ENCODE data around the gene VARS1. TPM values are rescaled to one million over a fixed set of nuclear protein-coding genes. Genes with fewer than 3 reads are reported as not detected.
"Not testable (repeated sequence)": the region's sequence is repeated elsewhere in the genome, so short reads cannot be mapped to it uniquely, and the experiment has no call there.

The VARS1 gene
- total RNA-seq, 2 donors from 2014 or later: 38.5 to 49.9 TPM

- Histone ChIP-seq H3K9me3 (no peaks in the 10 kb centered on the region), H3K27ac (no peak overlapping the region), H3K4me1 (replicated peaks) (no peaks in the 10 kb centered on the region), H3K27me3 (replicated peaks; ENCODE audit: insufficient read depth) (no peaks in the 10 kb centered on the region), H3K4me3 (no peak overlapping the region), H3K36me3 (no peaks in the 10 kb centered on the region)
- intact Hi-C loops (cut with DNase I): no loop called here
- no peak for DNase-seq (ENCODE audit: low spot score)
- WGBS: 88% methylated on average over 12 of the region's 12 CpGs
- no peak for TF ChIP-seq POLR2AphosphoS5 (IDR thresholded peaks at IDR 0.05)
Observed at GRCh38 chr6:31799781-31800180, 4.2 kb upstream of the VARS1 start.

DNA sequence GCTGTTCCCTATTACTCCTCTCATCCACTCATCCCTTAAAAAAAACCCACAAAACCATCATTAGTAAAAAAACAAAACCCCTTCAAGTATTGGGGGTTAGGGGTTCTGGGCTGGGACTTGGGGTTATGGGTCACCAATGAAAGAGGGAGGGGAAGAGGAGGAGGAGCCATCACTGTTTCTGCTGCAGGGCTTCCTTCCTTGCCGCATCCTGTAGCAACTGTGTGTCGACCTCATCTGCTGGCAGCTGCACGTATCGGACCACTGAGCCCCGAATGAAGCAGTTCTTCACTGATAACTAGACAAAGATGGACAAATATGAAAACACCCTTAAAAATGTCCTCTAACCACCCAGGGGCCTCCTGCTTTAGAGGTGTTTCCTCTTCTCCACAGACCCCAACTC, 2.0 kb upstream of the VARS1 start:
- no peaks in the 10 kb centered on the region for H3K27me3 ChIP-seq (replicated peaks; ENCODE audit: insufficient read depth)
- TF ChIP-seq CTCF (IDR thresholded peaks at IDR 0.05) (no peak), POLR2AphosphoS5 (IDR thresholded peaks at IDR 0.05) (no peak), POLR2A (IDR thresholded peaks at IDR 0.05) (no peak)
- no peaks in the 10 kb centered on the region for H3K9me3 ChIP-seq
- H3K4me1 ChIP-seq (replicated peaks): peaks cover 3% of the 10 kb centered on the region
- H3K27ac ChIP-seq: peak overlapping the region in 1 of 2 donors; percentile 97
- DNase-seq (ENCODE audit: low spot score): no peak
- no peak overlapping the region for H3K4me3 ChIP-seq
- intact Hi-C loops (cut with DNase I): no loop called here
- no peaks in the 10 kb centered on the region for H3K36me3 ChIP-seq
- WGBS: 55% methylated on average over 5 of the region's 5 CpGs

- no peak for DNase-seq (ENCODE audit: low spot score)
- peak overlapping the region in 1 of 2 donors; percentile 97 for H3K27ac ChIP-seq
- no peak overlapping the region for H3K4me3 ChIP-seq
- TF ChIP-seq POLR2A (IDR thresholded peaks at IDR 0.05): no peak
- TF ChIP-seq POLR2AphosphoS5 (IDR thresholded peaks at IDR 0.05): no peak
- no peak for TF ChIP-seq CTCF (IDR thresholded peaks at IDR 0.05)
- 73% methylated on average over 2 of the region's 2 CpGs for WGBS
- H3K27me3 ChIP-seq (replicated peaks; ENCODE audit: insufficient read depth): no peaks in the 10 kb centered on the region
- H3K9me3 ChIP-seq: no peaks in the 10 kb centered on the region
- peaks cover 3% of the 10 kb centered on the region for H3K4me1 ChIP-seq (replicated peaks)
- intact Hi-C loops (cut with DNase I): no loop called here
- no peaks in the 10 kb centered on the region for H3K36me3 ChIP-seq
Observed at GRCh38 chr6:31796993-31797385, 1.4 kb upstream of the VARS1 start.

DNA sequence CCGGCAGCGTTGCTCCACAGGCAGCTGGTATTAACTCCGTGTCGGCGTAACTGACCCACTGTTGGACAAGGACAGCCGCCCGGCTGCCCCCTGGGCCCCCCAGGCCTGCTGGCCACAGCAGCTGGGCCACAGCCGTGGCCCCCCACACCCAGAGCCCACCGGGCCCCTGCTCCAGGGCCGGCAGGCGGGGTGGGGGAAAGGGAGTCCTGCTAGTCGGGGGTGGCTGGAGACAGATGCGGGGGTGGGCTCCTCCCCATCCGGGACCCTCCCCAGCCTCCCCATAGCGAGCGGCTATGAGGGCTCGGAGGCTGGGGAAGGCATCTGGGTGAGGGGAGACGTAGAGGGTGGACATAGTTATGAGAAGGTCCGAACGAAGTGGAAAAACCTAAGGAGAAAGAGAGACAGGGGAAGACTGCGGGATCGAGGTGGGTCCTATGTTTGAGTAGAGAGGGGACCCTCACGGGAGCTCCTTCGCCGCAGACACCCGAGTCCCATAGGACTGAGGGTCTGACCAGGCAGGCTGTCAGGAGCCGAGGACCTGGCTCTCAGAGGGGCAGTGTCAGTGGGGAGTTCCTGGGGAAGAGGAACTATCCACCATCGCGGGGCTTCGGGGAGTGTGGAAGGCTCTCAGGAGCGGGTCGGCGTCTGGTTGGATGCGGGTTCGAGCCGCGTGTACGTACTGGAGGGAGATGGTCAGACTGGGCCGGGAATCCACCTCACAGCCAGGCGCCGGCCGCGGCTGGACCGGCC, 511 bp downstream of the VARS1 start:
- Histone ChIP-seq H3K27me3 (replicated peaks; ENCODE audit: insufficient read depth) (no peaks in the 10 kb centered on the region), H3K4me3 (peak overlapping the region; percentile 92 to 96), H3K36me3 (no peaks in the 10 kb centered on the region), H3K9me3 (no peaks in the 10 kb centered on the region), H3K4me1 (replicated peaks) (peaks cover 3% of the 10 kb centered on the region), H3K27ac (peak overlapping the region; percentile 89 to 97)
- 1% methylated on average over 44 of the region's 44 CpGs for WGBS
- intact Hi-C loops (cut with DNase I): no loop called here
- TF ChIP-seq POLR2A (IDR thresholded peaks at IDR 0.05) (no peak), CTCF (IDR thresholded peaks at IDR 0.05) (no peak), POLR2AphosphoS5 (IDR thresholded peaks at IDR 0.05) (no peak)
- peak; percentile 24 for DNase-seq (ENCODE audit: low spot score)

DNA sequence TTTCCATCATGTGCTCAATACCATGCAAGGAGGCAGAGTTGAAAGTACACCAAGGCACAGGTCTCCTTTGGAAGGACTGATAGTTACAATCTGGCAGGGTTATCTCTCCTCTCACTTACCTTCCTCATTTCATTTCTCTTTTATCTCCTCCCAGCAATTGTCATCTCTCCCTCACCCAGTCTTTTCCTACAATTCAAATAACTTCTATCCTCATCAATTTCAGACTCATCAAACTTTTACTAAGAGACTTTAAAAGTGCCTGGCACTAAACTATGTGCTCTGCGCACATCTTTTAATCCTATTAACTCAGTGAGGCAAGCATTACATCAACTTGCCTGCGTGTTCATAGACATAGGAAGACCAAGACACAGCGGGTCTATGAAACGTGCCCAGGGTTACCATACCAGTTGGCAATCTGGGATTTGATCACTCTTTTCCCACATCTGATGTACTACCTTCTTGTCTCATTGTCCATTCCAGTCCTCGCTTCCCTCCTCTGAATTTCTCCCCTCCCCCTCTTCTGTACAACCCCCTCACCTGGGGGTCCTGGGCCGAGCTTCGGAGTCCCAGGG, 1.2 kb downstream of the VARS1 start:
- intact Hi-C loops (cut with DNase I): no loop called here
- no peaks in the 10 kb centered on the region for H3K9me3 ChIP-seq
- H3K27me3 ChIP-seq (replicated peaks; ENCODE audit: insufficient read depth): no peaks in the 10 kb centered on the region
- H3K36me3 ChIP-seq: no peaks in the 10 kb centered on the region
- peak overlapping the region; percentile 92 to 96 for H3K4me3 ChIP-seq
- no peak for DNase-seq (ENCODE audit: low spot score)
- no peak for TF ChIP-seq POLR2A (IDR thresholded peaks at IDR 0.05)
- TF ChIP-seq POLR2AphosphoS5 (IDR thresholded peaks at IDR 0.05): no peak
- no peak for TF ChIP-seq CTCF (IDR thresholded peaks at IDR 0.05)
- H3K4me1 ChIP-seq (replicated peaks): peaks cover 3% of the 10 kb centered on the region
- H3K27ac ChIP-seq: peak overlapping the region; percentile 89 to 97
- 6% methylated on average over 7 of the region's 7 CpGs for WGBS

- H3K36me3 ChIP-seq; DNase-seq (ENCODE audit: low spot score); H3K9me3 ChIP-seq; intact Hi-C loops (cut with DNase I); H3K27me3 ChIP-seq (replicated peaks; ENCODE audit: insufficient read depth); H3K4me1 ChIP-seq (replicated peaks); H3K4me3 ChIP-seq: not testable (repeated sequence)
- 88% methylated on average over 6 of the region's 6 CpGs for WGBS
- peak overlapping the region; percentile 89 to 97 for H3K27ac ChIP-seq
Observed at GRCh38 chr6:31793927-31794245, 1.7 kb downstream of the VARS1 start.

All from prostate gland (tissue), 2 donors.